Endometrial microvascular endothelial cells (primary cell): Measurements from ENCODE around the gene SLC9A9. TPM values are rescaled to one million over a fixed set of nuclear protein-coding genes. Genes with fewer than 3 reads are reported as not detected.

Experiments used
- in situ Hi-C: cut with HindIII; loops from 2 replicates; pipeline ENCODE4 v1.10.0; 2017; ENCODE audit warnings: low sequenced_read_pairs, low pct_unique_long_range_greater_than_20kb; ENCODE audit errors: inconsistent ontology term
- total RNA-seq: library from RNA; depleted of rRNA; stranded (reverse); fragments of >200 nt; gene quantifications from one replicate; pipeline ENCODE4 v1.2.3, GENCODE V29; 2015; ENCODE audit errors: inconsistent ontology term

SLC9A9 gene
- total RNA-seq, 1 donor from 2014 or later: 2.3 TPM

DNA sequence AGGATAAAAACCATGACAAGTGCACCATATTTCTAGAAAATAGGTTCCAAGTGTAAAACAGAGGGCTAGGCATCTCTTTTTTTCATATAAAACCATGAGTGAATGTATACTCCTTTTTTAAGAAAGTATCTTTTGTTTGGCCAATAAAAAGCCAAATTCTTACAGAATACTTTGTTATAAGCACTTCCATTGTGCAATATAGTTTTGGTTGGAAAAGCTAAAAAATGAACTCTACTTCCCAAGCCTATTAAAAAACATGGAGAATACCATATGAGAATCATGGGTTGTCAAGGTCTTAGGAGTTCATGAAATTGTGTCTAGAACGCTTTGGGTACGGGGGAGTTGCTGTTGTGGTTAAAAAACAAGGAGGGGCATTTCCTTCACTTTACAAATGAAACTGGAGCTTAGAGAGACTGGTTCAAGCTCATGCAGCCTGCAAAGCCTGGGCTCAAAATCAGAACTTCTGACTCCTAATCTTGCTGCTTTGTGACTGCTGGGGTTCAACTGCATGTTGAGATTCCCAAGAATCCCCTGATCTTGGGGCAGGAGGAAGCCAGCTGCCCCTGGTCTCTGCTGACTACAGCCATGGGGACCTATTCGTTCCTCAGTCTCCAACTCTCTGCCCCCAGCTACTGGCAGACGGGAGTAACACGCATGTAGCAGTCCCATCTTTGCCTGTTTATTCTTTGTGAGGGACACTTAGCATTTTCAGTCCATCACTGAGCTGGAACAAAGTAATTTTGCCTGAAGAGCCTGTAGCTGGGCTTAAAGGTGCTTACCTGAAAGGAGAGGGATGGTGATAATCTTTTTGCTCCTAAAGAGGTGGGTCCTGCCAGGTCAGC is 499.6 kb downstream of the SLC9A9 start:
- in situ Hi-C loops: loop anchor here (10.0 kb wide), 1 partner anchor 214 kb away; no protein-coding TSS in a partner anchor

GRCh38 chr3:143344516-143345165 is 503.6 kb downstream of the SLC9A9 start:
- in situ Hi-C loops: loop anchor here (10.0 kb wide), 1 partner anchor 210 kb away; no protein-coding TSS in a partner anchor

DNA sequence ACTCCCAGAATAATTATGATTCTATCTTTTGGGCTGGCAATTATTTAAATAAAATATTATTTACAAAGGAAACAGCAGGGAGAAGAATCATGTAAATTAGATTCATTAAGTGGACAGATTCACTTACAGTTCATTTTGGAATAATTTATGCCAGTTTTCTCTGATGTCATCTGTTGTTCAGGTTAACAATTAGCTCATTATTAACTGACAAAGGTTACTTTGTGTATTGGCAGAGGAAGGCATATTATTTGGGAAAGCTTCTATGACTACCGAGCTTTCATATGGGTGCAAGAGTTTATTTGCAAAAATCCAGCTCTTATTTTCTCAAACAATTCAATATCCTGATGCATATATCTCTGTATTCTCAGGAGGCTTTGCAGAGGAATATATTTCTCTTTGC is 504.3 kb downstream of the SLC9A9 start:
- in situ Hi-C loops: loop anchor here (10.0 kb wide), 1 partner anchor 209 kb away; no protein-coding TSS in a partner anchor

DNA sequence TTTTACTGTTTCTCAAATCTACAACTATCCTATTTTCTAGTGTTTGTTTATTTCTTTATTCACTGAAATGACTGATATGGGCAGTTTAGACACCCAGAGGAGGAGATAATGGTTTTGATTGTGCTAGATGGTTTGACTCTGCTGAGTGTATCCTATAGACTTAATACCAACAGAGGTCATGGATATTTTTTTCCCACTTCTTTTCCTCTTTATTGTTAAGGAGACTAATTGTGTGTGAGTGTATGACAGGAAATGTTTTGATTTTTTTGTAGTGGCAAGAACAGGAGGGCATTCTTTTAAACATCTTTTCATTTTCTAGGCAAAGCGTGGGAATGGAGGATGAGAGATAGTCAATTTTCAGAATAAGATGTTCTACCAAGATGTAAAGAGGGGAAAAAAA is 505.2 kb downstream of the SLC9A9 start:
- in situ Hi-C loops: loop anchor here (10.0 kb wide), 1 partner anchor 208 kb away; no protein-coding TSS in a partner anchor

DNA sequence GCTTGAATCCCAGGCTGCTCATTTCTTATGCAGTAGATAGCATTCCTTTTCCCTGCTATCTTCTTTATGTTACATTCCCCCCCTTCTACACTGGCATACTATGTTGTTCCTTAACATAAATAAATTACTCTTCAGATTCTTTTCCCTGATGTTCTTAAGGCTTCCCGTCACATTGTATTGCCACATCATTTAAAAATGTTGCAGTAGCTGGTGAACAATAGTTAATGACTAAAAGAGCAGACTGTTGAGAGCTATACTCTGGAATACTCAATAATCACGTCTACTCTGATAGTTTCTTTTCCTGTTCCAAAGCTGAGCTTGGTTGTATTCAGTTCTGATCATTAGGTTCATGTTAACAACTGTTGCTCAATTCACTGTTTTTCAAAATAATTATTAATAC is 508.8 kb downstream of the SLC9A9 start:
- in situ Hi-C loops: no loop called here

- in situ Hi-C loops: no loop called here
Measured at GRCh38 chr3:143337387-143337786, 510.9 kb downstream of the SLC9A9 start.

GRCh38 chr3:143334231-143334630 is 514.0 kb downstream of the SLC9A9 start:
- in situ Hi-C loops: no loop called here

- in situ Hi-C loops: no loop called here
Measured at GRCh38 chr3:143333367-143333766, 514.9 kb downstream of the SLC9A9 start.

GRCh38 chr3:143332026-143332425 is 516.2 kb downstream of the SLC9A9 start:
- in situ Hi-C loops: no loop called here

DNA sequence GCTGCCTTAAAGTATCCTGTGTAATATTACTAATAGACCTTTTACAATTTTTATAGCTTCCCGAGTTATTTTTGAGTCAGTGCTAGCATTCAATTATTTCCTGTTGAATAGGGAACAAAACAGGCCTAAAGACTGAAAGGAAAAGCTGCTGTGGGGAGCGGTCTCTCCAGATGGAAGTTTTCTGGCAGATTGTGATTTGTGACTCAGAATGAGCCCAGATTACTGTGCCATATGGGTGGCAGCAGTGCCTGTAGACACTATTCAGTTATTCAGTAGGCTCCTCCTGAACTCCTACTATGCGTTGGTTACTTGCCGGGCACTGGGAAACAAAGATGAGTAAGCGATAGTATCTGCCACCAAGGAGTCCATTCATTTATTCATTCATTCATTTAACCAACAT is 516.9 kb downstream of the SLC9A9 start:
- in situ Hi-C loops: no loop called here

DNA sequence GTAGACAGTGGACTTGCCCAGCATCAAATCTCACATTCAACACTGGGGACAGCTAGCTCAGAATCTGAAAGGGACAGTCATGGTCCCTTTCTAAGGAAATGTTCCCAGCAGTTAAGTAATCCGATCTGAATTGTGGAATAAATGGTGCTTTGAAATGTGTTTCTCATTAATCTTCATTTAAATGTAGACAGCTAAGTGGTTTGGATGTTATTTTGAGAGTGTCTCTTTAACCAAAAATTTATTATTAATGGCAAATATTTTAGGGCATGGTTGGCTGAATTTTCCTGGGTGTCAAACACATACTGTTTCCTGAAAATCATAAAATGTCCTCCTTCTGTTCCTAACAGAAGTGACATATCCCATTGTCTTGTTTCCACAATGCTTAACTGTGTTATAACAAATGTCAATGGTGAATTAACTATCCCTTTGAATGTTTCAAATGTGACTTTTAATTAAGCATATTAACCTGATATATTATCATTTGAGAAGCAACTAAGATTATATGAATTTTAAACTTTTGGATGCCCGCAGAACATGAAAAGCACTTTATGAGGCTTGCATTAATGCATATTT is 517.9 kb downstream of the SLC9A9 start:
- in situ Hi-C loops: no loop called here

DNA sequence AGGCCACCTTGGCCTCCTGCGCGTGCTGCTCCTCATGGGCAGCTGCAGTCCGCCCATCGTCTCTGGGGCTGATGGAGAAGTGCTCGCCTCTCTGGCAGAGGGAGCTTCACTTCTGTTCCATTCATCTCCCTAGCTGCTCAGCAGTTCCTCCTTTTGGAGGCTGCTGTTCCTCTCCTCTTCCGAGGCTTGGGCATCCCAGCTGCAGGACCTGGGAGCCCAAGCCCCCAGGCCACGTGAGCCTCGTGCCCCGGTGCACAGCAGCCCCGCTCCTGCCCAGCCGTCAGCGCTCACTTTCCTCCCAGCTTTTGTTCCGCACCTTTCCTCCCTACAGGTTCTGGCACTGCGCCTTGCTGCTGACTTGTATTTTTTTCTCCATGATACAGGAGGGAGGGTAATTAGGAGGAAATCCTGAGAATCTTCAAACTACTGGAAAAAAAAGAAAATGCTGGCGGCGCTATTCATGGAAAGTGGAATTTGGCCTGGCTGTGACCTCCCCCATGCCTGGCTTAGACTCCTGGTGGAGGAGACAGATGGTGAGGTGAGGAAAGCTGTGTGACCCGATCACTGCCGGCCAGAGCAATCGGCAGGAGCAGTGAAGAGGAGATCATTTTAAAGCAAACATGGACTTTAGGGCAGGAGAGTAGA is 518.6 kb downstream of the SLC9A9 start:
- in situ Hi-C loops: no loop called here

DNA sequence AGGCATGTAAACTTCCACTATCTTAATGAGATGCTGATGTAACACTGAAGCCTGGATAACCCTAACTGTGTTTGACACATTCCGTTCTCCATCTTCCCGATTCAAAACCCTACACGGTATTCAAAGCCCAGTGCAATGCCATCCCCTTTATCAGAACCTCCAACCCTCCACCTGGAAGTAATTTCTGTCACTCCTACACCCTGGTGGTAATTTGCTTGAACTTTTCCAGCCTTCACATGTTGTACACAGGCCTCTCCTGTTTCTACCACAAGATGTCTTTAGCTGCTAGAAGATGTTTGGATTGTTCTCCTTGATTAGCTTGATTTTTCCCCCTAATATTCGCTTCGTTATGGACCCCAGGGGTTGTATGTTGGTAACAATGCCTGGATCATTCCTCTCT is 519.8 kb downstream of the SLC9A9 start:
- in situ Hi-C loops: no loop called here

DNA sequence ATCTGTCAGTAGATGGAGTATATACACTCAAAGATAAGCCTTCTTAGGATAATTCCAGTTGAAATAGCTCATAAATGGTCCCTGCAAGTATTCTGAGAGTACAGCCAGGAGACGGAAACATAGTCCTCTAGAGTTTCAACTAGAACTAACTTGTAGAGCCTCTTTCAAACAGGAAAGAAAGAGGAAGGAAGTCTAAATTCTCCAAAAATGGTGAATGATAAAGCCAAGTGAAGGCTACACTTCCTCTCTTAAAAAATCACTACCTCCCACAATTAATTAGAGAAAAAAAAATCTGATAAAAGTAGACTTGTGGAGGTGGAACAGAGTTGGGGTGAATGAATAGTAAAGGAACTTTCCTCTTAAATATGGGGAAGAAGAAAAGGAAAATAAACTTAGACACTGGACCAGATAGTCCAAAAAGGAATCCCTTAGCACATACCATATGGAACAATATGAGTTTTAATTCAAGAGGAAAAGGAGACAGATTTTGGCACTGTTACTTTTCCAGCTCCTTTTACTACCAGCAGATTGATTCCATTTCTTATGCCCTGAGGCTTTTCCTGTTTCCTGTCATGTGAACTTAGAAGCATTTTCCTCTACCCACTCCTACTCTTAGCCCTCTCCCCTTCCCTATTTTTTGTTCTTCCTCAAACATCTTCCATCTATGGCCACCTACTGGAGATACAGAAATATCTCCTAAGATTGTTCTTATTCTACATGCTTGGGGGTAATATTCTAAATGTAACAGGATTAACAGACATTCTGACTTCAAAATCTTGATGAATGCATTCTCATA is 521.1 kb downstream of the SLC9A9 start:
- in situ Hi-C loops: no loop called here

DNA sequence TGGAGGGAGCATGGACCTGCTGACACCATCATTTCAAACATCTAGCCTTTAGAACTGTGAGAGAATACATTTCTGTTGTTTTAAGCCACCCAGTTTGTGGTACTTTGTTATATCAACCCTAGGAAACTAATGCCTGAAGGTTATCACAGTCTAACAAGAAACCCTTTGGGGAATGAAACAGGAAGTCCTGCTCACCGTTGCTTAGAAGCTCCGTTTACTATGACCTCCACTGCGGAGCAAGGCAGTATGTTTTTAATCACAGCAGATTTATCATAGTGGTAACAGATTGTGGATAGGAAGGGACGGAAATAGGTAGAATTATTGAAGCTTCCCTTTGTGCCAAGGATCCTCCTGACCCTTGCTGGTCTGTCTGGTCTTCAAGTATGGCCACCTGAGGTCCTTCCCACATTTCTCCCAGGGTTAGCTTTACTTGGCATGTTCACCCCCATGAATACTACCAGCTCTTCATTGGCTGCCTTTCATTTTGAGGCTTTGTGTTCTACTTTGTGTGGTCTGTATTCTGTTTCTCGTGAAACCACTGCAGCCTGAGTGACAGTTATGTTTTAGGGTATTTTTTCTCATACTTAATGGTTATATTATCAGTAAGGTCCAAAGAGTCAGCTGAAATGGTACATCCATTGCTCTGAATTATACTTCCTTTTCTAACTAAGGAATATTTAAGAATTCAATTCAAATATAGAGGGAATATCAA is 527.1 kb downstream of the SLC9A9 start:
- in situ Hi-C loops: no loop called here

DNA sequence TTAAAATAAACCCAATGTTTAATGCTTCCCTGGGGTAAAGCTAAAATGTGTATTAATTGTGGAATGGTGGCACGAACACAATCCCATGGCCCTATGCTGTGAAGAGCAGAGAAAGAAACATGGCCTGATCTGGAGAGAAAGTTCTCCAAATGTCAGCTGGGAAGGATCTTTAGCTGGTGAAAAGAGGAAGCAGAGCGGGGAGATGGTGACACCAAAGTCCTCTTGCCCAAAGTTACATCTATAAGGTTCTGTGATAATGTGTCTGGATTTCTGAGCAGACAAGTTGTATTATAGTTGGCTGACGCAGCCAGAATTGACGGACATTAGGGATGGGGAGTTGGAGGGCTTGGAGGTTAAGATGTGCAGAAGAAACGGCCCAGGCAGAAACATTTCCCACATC is 532.5 kb downstream of the SLC9A9 start:
- in situ Hi-C loops: no loop called here

GRCh38 chr3:143314251-143315093 is 533.8 kb downstream of the SLC9A9 start:
- in situ Hi-C loops: no loop called here
